OCI-LY7 (cell line): ENCODE measurements around the gene ADAMTSL3. TPM values are rescaled to one million over a fixed set of nuclear protein-coding genes. Genes with fewer than 3 reads are reported as not detected.
"Not testable (repeated sequence)": the region's sequence is repeated elsewhere in the genome, so short reads cannot be mapped to it uniquely, and the experiment has no call there.

Source experiments
- BruUV-seq: library from RNA; stranded (reverse); fragments of 400-500 nt; replicated peaks from 2 replicates; lab custom pipeline; 2021; lab: Mats Ljungman, UMichigan
- CTCF ChIA-PET: fragments of 300-600 bp; sonication (Branson Sonifier 250); formaldehyde crosslinking; loops from one replicate; lab custom pipeline; 2022; ENCODE audit warnings: antibody characterized with exemption; ENCODE audit not compliant: unreplicated experiment; lab: Charles Lee
- POLR2A ChIA-PET: fragments of 300-600 bp; sonication (Branson Sonifier 250); formaldehyde crosslinking; loops from one replicate; lab custom pipeline; 2022; ENCODE audit warnings: antibody characterized with exemption; lab: Charles Lee
- DNase-seq: peaks from one replicate; pipeline ENCODE4 v3.0.0-alpha.2; 2015; ENCODE audit warnings: low spot score
- H2AFZ ChIP-seq: fragments of 200-600 bp; sonication (generic), shearing (Covaris generic); 2 replicates; pipeline ENCODE4 v1.6.1; 2014; ENCODE audit warnings: mild to moderate bottlenecking, antibody characterized with exemption, low read length, moderate library complexity
- H3K27ac ChIP-seq: fragments of 200-600 bp; sonication (generic); 2 replicates; pipeline ENCODE4 v1.5.1; 2014; ENCODE audit warnings: mixed run types, low read depth, mild to moderate bottlenecking, moderate library complexity, low read length, inconsistent platforms; ENCODE audit not compliant: poor library complexity, severe bottlenecking
- H3K36me3 ChIP-seq: fragments of 200-600 bp; sonication (generic); 2 replicates; pipeline ENCODE4 v1.6.1; 2014; ENCODE audit warnings: mild to moderate bottlenecking, antibody characterized with exemption, low read length, moderate library complexity, mixed read lengths; ENCODE audit not compliant: insufficient read depth
- H3K4me1 ChIP-seq: fragments of 200-600 bp; sonication (generic); 2 replicates; pipeline ENCODE4 v1.5.1; 2014; ENCODE audit warnings: mild to moderate bottlenecking, low read length; ENCODE audit not compliant: insufficient read depth, poor library complexity, severe bottlenecking
- H3K4me2 ChIP-seq: fragments of 200-600 bp; sonication (generic); 2 replicates; pipeline ENCODE4 v1.6.1; 2014; ENCODE audit warnings: mild to moderate bottlenecking, low read length
- H3K4me3 ChIP-seq: fragments of 200-600 bp; sonication (generic); 2 replicates; pipeline ENCODE4 v1.5.1; 2014; ENCODE audit warnings: mild to moderate bottlenecking, low read depth, low read length; ENCODE audit not compliant: poor library complexity, severe bottlenecking
- H3K79me2 ChIP-seq: fragments of 200-600 bp; sonication (generic); 2 replicates; pipeline ENCODE4 v1.6.1; 2016; ENCODE audit warnings: low read depth, mild to moderate bottlenecking, low read length, moderate library complexity, mixed read lengths; ENCODE audit not compliant: insufficient read depth
- H3K9me2 ChIP-seq: fragments of 200-600 bp; sonication (generic); 2 replicates; pipeline ENCODE4 v1.6.1; 2016; ENCODE audit warnings: mild to moderate bottlenecking, low read length, mixed read lengths; ENCODE audit not compliant: insufficient read depth
- H3K9me3 ChIP-seq: fragments of 200-600 bp; sonication (generic); 2 replicates; pipeline ENCODE4 v1.6.1; 2014; ENCODE audit warnings: mild to moderate bottlenecking, mixed run types, low read length, mixed read lengths
- H4K20me1 ChIP-seq: fragments of 200-600 bp; sonication (generic); 2 replicates; pipeline ENCODE4 v1.6.1; 2014; ENCODE audit warnings: mild to moderate bottlenecking, antibody characterized with exemption, low read length, moderate library complexity, mixed read lengths; ENCODE audit not compliant: insufficient read depth
- CTCF ChIP-seq: fragments of 200-600 bp; sonication (generic); conservative IDR thresholded peaks from 2 replicates; pipeline ENCODE4 v1.5.1; 2014; ENCODE audit warnings: mild to moderate bottlenecking, antibody characterized with exemption, low read length, moderate library complexity, mixed read lengths
- EZH2phosphoT487 ChIP-seq: fragments of 200-600 bp; sonication (generic); IDR thresholded peaks from 2 replicates; pipeline ENCODE4 v1.6.1; 2018; ENCODE audit warnings: low read depth, borderline replicate concordance, mild to moderate bottlenecking, mixed run types, antibody characterized with exemption, low read length, moderate library complexity, mixed read lengths
- intact Hi-C: fragments of 100-400 bp; cut with micrococcal nuclease; formaldehyde crosslinking; loops from one replicate; pipeline ENCODE4 v1.10.0; 2022; ENCODE audit not compliant: unreplicated experiment
- small RNA-seq: library from RNA; depleted of rRNA; stranded (forward); fragments of <200 nt; gene quantifications from one replicate; pipeline ENCODE3, GENCODE V24; 2014
- total RNA-seq, 2 experiments: library from RNA; depleted of rRNA in 1 of 2; stranded (reverse); fragments of >200 nt in 1 of 2; shearing (Covaris generic) in 1 of 2; gene quantifications; 2 replicates each; pipeline ENCODE4 v1.2.3, GENCODE V29; 2014 to 2022

ADAMTSL3 gene
- total RNA-seq, 2 experiments from 2014 or later: not detected

GRCh38 chr15:84081391-84082168 is 427.7 kb downstream of the ADAMTSL3 start:
- Histone ChIP-seq H3K4me1 (no peaks in the 10 kb centered on the region), H3K4me2 (no peak overlapping the region), H2AFZ (no peak overlapping the region), H3K9me2 (no peaks in the 10 kb centered on the region), H4K20me1 (no peaks in the 10 kb centered on the region), H3K79me2 (no peaks in the 10 kb centered on the region), H3K9me3 (no peaks in the 10 kb centered on the region), H3K27ac (no peak overlapping the region), H3K36me3 (no peaks in the 10 kb centered on the region), H3K4me3 (no peak overlapping the region)
- POLR2A ChIA-PET: no interaction called here
- intact Hi-C loops: no loop called here
- CTCF ChIA-PET: no interaction called here
- BruUV-seq: no TSS peak
- no peak for TF ChIP-seq CTCF
- no peak for TF ChIP-seq EZH2phosphoT487
- no peak for DNase-seq

- Histone ChIP-seq H3K4me2 (no peak overlapping the region), H3K4me3 (no peak overlapping the region), H2AFZ (no peak overlapping the region), H3K79me2 (no peaks in the 10 kb centered on the region), H3K9me3 (no peaks in the 10 kb centered on the region), H3K27ac (no peak overlapping the region), H3K4me1 (no peaks in the 10 kb centered on the region), H3K9me2 (no peaks in the 10 kb centered on the region), H3K36me3 (no peaks in the 10 kb centered on the region), H4K20me1 (no peaks in the 10 kb centered on the region)
- no peak for TF ChIP-seq CTCF
- TF ChIP-seq EZH2phosphoT487: no peak
- no peak for DNase-seq
- no TSS peak for BruUV-seq
- ChIA-PET CTCF (no interaction called here), POLR2A (no interaction called here)
- intact Hi-C loops: no loop called here
These were observed 428.8 kb downstream of the ADAMTSL3 start for GRCh38 chr15:84082739-84083138.

- DNase-seq, H3K79me2 ChIP-seq, H3K9me3 ChIP-seq, H3K4me1 ChIP-seq, intact Hi-C loops, H4K20me1 ChIP-seq, BruUV-seq, H3K36me3 ChIP-seq, H3K27ac ChIP-seq, H2AFZ ChIP-seq, POLR2A ChIA-PET, H3K9me2 ChIP-seq, H3K4me2 ChIP-seq, CTCF ChIA-PET, H3K4me3 ChIP-seq: not testable (repeated sequence)
These were observed 432.1 kb downstream of the ADAMTSL3 start for GRCh38 chr15:84086071-84086470.

Small RNA genes lying within 50 kb of the gene (small RNA-seq; reads per million reads assigned to genes)
- gene RNU6-1339P (not detected), gene RNU6-401P (not detected)

Other genes with a start within 250 kb of the ADAMTSL3 start
- gene SH3GL3, start 206.8 kb upstream of the ADAMTSL3 start, total RNA-seq (2014; rRNA removed; shearing (Covaris generic)): not detected in 2 replicates
- not detected in 2 replicates for gene SH3GL3, start 206.8 kb upstream of the ADAMTSL3 start, total RNA-seq (2022)